ENCODE data around the gene PRDM16.

DNA sequence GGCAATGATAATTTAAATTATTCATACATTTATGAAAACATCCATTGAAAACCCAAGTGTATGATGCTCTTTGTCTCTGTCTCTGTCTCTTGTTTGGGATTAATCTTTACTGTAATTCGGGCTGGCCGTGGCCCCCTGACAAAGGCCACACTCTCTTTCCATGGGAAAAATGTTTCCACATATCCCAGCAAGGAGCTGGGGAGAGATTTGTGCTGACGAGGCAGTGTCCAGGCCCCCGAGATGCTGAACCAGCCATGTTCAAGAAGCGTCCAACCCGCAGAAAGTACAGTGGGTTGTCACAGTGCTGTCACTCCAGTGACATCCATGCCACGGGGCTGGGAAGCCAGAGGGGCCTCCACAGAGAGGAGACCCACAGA is 147.0 kb downstream of the PRDM16 start:
- TF ChIP-seq, protein P1, sequence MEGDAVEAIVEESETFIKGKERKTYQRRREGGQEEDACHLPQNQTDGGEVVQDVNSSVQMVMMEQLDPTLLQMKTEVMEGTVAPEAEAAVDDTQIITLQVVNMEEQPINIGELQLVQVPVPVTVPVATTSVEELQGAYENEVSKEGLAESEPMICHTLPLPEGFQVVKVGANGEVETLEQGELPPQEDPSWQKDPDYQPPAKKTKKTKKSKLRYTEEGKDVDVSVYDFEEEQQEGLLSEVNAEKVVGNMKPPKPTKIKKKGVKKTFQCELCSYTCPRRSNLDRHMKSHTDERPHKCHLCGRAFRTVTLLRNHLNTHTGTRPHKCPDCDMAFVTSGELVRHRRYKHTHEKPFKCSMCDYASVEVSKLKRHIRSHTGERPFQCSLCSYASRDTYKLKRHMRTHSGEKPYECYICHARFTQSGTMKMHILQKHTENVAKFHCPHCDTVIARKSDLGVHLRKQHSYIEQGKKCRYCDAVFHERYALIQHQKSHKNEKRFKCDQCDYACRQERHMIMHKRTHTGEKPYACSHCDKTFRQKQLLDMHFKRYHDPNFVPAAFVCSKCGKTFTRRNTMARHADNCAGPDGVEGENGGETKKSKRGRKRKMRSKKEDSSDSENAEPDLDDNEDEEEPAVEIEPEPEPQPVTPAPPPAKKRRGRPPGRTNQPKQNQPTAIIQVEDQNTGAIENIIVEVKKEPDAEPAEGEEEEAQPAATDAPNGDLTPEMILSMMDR (IDR thresholded peaks at IDR 0.05): no peak
- no peak for TF ChIP-seq EZH2 (IDR thresholded peaks at IDR 0.05; ENCODE audit: borderline replicate concordance, insufficient read depth, low read depth, low read length, poor library complexity, severe bottlenecking)
